SK-N-SH (cell line): ENCODE results near the gene FSIP1. TPM values are rescaled to one million over a fixed set of nuclear protein-coding genes. Genes with fewer than 3 reads are reported as not detected.

Experiments used
- CTCF ChIA-PET: fragments of 300-600, 350-600 bp; formaldehyde crosslinking; extraction: SDS; loops from one replicate; lab custom pipeline; 2021; lab: Yijun Ruan, JAX
- POLR2A ChIA-PET: fragments of 350-600 bp; sonication (Branson Sonifier 250); formaldehyde crosslinking; extraction: SDS; loops from one replicate; lab custom pipeline; 2020; ENCODE audit warnings: antibody characterized with exemption, inconsistent platforms; lab: Yijun Ruan, JAX
- DNase-seq: peaks from one replicate; pipeline ENCODE4 v3.0.0; 2012
- H2AFZ ChIP-seq: fragments of 200-600 bp; sonication (generic); 2 replicates; pipeline ENCODE4 v1.8.1; 2016; ENCODE audit warnings: antibody characterized with exemption, mild to moderate bottlenecking, low read depth
- H3F3A ChIP-seq: fragments of 200-600 bp; sonication (generic); replicated peaks from 2 replicates; pipeline ENCODE3; 2016; ENCODE audit warnings: antibody characterized with exemption, mild to moderate bottlenecking; ENCODE audit not compliant: insufficient read depth
- H3K27ac ChIP-seq, 2 experiments: fragments of 200-500 bp in 1 of 2; fragments of 200-600 bp in 1 of 2; sonication (Bioruptor generic) in 1 of 2; sonication (generic), shearing (Covaris generic) in 1 of 2; 2 replicates each; pipeline versions ENCODE4 v1.5.1 to v1.6.1; 2014 to 2016; ENCODE audit warnings: low read depth in 2 of 2, inconsistent platforms in 1 of 2, low read length in 1 of 2, mild to moderate bottlenecking in 1 of 2, mixed read lengths in 1 of 2
- H3K27me3 ChIP-seq: fragments of 200-600 bp; sonication (generic), shearing (Covaris generic); 2 replicates; pipeline ENCODE4 v1.6.1; 2016; ENCODE audit warnings: mixed run types; ENCODE audit not compliant: insufficient read depth
- H3K36me3 ChIP-seq, 2 experiments: fragments of 200-500 bp in 1 of 2; fragments of 200-600 bp in 1 of 2; sonication (Bioruptor generic) in 1 of 2; sonication (generic) in 1 of 2; replicated peaks in 1 of 2; 2 replicates each; pipeline versions ENCODE3 to v1.5.1; 2014 to 2016; ENCODE audit warnings: low read length in 1 of 2, mild to moderate bottlenecking in 1 of 2; ENCODE audit not compliant: insufficient read depth in 2 of 2, control insufficient read depth in 1 of 2
- H3K4me1 ChIP-seq, 2 experiments: fragments of 200-500 bp in 1 of 2; fragments of 200-600 bp in 1 of 2; sonication (Bioruptor generic) in 1 of 2; sonication (generic), shearing (Covaris generic) in 1 of 2; 2 replicates each; pipeline versions ENCODE4 v1.5.1 to v1.6.1; 2014 to 2016; ENCODE audit warnings: low read depth in 1 of 2, low read length in 1 of 2, mixed run types in 1 of 2; ENCODE audit not compliant: insufficient read depth in 2 of 2, control insufficient read depth in 1 of 2
- H3K4me2 ChIP-seq: fragments of 200-600 bp; sonication (generic), shearing (Covaris generic); 2 replicates; pipeline ENCODE4 v1.6.1; 2017; ENCODE audit warnings: mixed run types
- H3K4me3 ChIP-seq, 2 experiments: fragments of 200-500 bp in 1 of 2; fragments of 200-600 bp in 1 of 2; sonication (Bioruptor generic) in 1 of 2; sonication (generic), shearing (Covaris generic) in 1 of 2; 2 replicates each; pipeline versions ENCODE4 v1.5.1 to v1.8.1; 2014 to 2016; ENCODE audit warnings: low read depth in 2 of 2, inconsistent platforms in 1 of 2, low read length in 1 of 2, mild to moderate bottlenecking in 1 of 2, mixed read lengths in 1 of 2, moderate library complexity in 1 of 2
- H3K79me2 ChIP-seq: fragments of 200-600 bp; sonication (generic); 2 replicates; pipeline ENCODE4 v1.8.1; 2017; ENCODE audit warnings: mild to moderate bottlenecking; ENCODE audit not compliant: insufficient read depth
- H3K9ac ChIP-seq: fragments of 200-600 bp; sonication (generic); 2 replicates; pipeline ENCODE4 v1.6.1; 2017; ENCODE audit warnings: mixed run types
- H3K9me2 ChIP-seq: fragments of 200-600 bp; sonication (generic); 2 replicates; pipeline ENCODE4 v1.6.1; 2017; ENCODE audit warnings: mixed run types
- H3K9me3 ChIP-seq: fragments of 200-600 bp; sonication (generic); 2 replicates; pipeline ENCODE4 v1.6.1; 2017; ENCODE audit warnings: mixed run types, mild to moderate bottlenecking, moderate library complexity
- H4K20me1 ChIP-seq: fragments of 200-600 bp; sonication (generic); 2 replicates; pipeline ENCODE4 v1.6.1; 2017; ENCODE audit warnings: mild to moderate bottlenecking, mixed run types; ENCODE audit not compliant: insufficient read depth
- CHD2 ChIP-seq: fragments of 150-350 bp; IDR thresholded peaks from 2 replicates; pipeline ENCODE4 v1.6.1; 2018; ENCODE audit warnings: low read length; ENCODE audit not compliant: partially characterized antibody
- ELF1 ChIP-seq: IDR thresholded peaks from 2 replicates; pipeline ENCODE4 v1.4.0; 2012
- EZH2phosphoT487 ChIP-seq: fragments of 200-600 bp; sonication (generic); IDR thresholded peaks from 2 replicates; pipeline ENCODE4 v1.6.1; 2017; ENCODE audit warnings: low read depth, mixed run types, mild to moderate bottlenecking, antibody characterized with exemption, moderate library complexity, borderline replicate concordance
- FOXM1 ChIP-seq: IDR thresholded peaks from 2 replicates; pipeline ENCODE4 v1.4.0; 2012; ENCODE audit warnings: low read depth, mild to moderate bottlenecking
- GABPA ChIP-seq: IDR thresholded peaks from 2 replicates; pipeline ENCODE4 v1.4.0; 2012; ENCODE audit warnings: low read depth, mild to moderate bottlenecking
- JUND ChIP-seq: IDR thresholded peaks from 2 replicates; pipeline ENCODE4 v1.4.0; 2012
- NFIC ChIP-seq: IDR thresholded peaks from 2 replicates; pipeline ENCODE4 v1.4.0; 2012; ENCODE audit warnings: borderline replicate concordance
- NRF1 ChIP-seq: IDR thresholded peaks from 2 replicates; pipeline ENCODE4 v1.6.1; 2012; ENCODE audit warnings: low read depth, mild to moderate bottlenecking, low read length
- POLR2AphosphoS5 ChIP-seq: IDR thresholded peaks from 2 replicates; pipeline ENCODE4 v1.6.1; 2012; ENCODE audit warnings: low read depth, low read length
- RXRA ChIP-seq: IDR thresholded peaks from 2 replicates; pipeline ENCODE4 v1.4.0; 2012; ENCODE audit warnings: low read depth, mild to moderate bottlenecking, borderline replicate concordance
- SMC3 ChIP-seq: IDR thresholded peaks from 2 replicates; pipeline ENCODE4 v1.6.1; 2012; ENCODE audit warnings: low read depth, low read length, improper control_type of control experiment
- TAF1 ChIP-seq: IDR thresholded peaks from 2 replicates; pipeline ENCODE4 v1.6.1; 2012; ENCODE audit warnings: low read depth, mild to moderate bottlenecking, low read length, moderate library complexity, borderline replicate concordance
- TCF12 ChIP-seq: IDR thresholded peaks from 2 replicates; pipeline ENCODE4 v1.4.0; 2012
- WGBS: methylation state at CpG from one replicate; pipeline ENCODE4 v1.1.6; 2017; ENCODE audit warnings: low lambda C conversion rate; 5-methylcytosine and 5-hydroxymethylcytosine counted together
- polyA plus RNA-seq, 3 experiments: library from polyadenylated mRNA; depleted of rRNA; stranded (reverse); fragments of >200 nt; gene quantifications; 2 replicates each; pipeline ENCODE4 v1.2.3, GENCODE V29; 2012
- TF ChIP-seq, protein P1 (sequence below): IDR thresholded peaks from 2 replicates; pipeline ENCODE4 v1.4.0; 2012; ENCODE audit warnings: low read depth, borderline replicate concordance
- TF ChIP-seq, protein P2 (sequence below): IDR thresholded peaks from 2 replicates; pipeline ENCODE4 v1.6.1; 2012; ENCODE audit warnings: mild to moderate bottlenecking, low read depth, low read length, moderate library complexity
- TF ChIP-seq, protein P3 (sequence below): fragments of 200-600 bp; sonication (generic); IDR thresholded peaks from 2 replicates; pipeline ENCODE4 v1.6.1; 2017; ENCODE audit warnings: antibody characterized with exemption, mild to moderate bottlenecking, moderate library complexity
- TF ChIP-seq, protein P4 (sequence below): fragments of 150-350 bp; IDR thresholded peaks from 2 replicates; pipeline ENCODE4 v1.6.1; 2017; ENCODE audit warnings: antibody characterized with exemption, low read length, low read depth, borderline replicate concordance
- TF ChIP-seq, protein P5 (sequence below): IDR thresholded peaks from 2 replicates; pipeline ENCODE4; 2012

The FSIP1 gene
- polyA plus RNA-seq, 1 of the 3 experiments (the other 2 are of a cell fraction) = 0.43 TPM

- no peaks in the 10 kb centered on the region for H3K36me3 ChIP-seq
- DNase-seq = no peak
- no peaks in the 10 kb centered on the region for H3K4me1 ChIP-seq
- no peaks in the 10 kb centered on the region for H4K20me1 ChIP-seq
- H3K27ac ChIP-seq = no peak overlapping the region
- POLR2A ChIA-PET = no interaction called here
- 83% methylated on average over 4 of the region's 5 CpGs for WGBS
- TF ChIP-seq, protein P1, sequence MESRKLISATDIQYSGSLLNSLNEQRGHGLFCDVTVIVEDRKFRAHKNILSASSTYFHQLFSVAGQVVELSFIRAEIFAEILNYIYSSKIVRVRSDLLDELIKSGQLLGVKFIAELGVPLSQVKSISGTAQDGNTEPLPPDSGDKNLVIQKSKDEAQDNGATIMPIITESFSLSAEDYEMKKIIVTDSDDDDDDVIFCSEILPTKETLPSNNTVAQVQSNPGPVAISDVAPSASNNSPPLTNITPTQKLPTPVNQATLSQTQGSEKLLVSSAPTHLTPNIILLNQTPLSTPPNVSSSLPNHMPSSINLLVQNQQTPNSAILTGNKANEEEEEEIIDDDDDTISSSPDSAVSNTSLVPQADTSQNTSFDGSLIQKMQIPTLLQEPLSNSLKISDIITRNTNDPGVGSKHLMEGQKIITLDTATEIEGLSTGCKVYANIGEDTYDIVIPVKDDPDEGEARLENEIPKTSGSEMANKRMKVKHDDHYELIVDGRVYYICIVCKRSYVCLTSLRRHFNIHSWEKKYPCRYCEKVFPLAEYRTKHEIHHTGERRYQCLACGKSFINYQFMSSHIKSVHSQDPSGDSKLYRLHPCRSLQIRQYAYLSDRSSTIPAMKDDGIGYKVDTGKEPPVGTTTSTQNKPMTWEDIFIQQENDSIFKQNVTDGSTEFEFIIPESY = no peak
- no peak for TF ChIP-seq CHD2
- TF ChIP-seq SMC3 = no peak
- TF ChIP-seq EZH2phosphoT487 = no peak
- TF ChIP-seq FOXM1 = no peak
- TF ChIP-seq, protein P2, sequence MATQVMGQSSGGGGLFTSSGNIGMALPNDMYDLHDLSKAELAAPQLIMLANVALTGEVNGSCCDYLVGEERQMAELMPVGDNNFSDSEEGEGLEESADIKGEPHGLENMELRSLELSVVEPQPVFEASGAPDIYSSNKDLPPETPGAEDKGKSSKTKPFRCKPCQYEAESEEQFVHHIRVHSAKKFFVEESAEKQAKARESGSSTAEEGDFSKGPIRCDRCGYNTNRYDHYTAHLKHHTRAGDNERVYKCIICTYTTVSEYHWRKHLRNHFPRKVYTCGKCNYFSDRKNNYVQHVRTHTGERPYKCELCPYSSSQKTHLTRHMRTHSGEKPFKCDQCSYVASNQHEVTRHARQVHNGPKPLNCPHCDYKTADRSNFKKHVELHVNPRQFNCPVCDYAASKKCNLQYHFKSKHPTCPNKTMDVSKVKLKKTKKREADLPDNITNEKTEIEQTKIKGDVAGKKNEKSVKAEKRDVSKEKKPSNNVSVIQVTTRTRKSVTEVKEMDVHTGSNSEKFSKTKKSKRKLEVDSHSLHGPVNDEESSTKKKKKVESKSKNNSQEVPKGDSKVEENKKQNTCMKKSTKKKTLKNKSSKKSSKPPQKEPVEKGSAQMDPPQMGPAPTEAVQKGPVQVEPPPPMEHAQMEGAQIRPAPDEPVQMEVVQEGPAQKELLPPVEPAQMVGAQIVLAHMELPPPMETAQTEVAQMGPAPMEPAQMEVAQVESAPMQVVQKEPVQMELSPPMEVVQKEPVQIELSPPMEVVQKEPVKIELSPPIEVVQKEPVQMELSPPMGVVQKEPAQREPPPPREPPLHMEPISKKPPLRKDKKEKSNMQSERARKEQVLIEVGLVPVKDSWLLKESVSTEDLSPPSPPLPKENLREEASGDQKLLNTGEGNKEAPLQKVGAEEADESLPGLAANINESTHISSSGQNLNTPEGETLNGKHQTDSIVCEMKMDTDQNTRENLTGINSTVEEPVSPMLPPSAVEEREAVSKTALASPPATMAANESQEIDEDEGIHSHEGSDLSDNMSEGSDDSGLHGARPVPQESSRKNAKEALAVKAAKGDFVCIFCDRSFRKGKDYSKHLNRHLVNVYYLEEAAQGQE = no peak
- TF ChIP-seq RXRA = no peak
- TF ChIP-seq, protein P3, sequence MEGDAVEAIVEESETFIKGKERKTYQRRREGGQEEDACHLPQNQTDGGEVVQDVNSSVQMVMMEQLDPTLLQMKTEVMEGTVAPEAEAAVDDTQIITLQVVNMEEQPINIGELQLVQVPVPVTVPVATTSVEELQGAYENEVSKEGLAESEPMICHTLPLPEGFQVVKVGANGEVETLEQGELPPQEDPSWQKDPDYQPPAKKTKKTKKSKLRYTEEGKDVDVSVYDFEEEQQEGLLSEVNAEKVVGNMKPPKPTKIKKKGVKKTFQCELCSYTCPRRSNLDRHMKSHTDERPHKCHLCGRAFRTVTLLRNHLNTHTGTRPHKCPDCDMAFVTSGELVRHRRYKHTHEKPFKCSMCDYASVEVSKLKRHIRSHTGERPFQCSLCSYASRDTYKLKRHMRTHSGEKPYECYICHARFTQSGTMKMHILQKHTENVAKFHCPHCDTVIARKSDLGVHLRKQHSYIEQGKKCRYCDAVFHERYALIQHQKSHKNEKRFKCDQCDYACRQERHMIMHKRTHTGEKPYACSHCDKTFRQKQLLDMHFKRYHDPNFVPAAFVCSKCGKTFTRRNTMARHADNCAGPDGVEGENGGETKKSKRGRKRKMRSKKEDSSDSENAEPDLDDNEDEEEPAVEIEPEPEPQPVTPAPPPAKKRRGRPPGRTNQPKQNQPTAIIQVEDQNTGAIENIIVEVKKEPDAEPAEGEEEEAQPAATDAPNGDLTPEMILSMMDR = no peak
- TF ChIP-seq NFIC = no peak
- TF ChIP-seq TAF1 = no peak
- no peak for TF ChIP-seq POLR2AphosphoS5
- no peak for TF ChIP-seq NRF1
- TF ChIP-seq, protein P4, sequence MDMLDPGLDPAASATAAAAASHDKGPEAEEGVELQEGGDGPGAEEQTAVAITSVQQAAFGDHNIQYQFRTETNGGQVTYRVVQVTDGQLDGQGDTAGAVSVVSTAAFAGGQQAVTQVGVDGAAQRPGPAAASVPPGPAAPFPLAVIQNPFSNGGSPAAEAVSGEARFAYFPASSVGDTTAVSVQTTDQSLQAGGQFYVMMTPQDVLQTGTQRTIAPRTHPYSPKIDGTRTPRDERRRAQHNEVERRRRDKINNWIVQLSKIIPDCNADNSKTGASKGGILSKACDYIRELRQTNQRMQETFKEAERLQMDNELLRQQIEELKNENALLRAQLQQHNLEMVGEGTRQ = no peak
- TF ChIP-seq, protein P5, sequence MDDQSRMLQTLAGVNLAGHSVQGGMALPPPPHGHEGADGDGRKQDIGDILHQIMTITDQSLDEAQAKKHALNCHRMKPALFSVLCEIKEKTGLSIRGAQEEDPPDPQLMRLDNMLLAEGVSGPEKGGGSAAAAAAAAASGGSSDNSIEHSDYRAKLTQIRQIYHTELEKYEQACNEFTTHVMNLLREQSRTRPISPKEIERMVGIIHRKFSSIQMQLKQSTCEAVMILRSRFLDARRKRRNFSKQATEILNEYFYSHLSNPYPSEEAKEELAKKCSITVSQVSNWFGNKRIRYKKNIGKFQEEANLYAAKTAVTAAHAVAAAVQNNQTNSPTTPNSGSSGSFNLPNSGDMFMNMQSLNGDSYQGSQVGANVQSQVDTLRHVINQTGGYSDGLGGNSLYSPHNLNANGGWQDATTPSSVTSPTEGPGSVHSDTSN = no peak
- TF ChIP-seq ELF1 = no peak
- no peak for TF ChIP-seq TCF12
- TF ChIP-seq JUND = no peak
- TF ChIP-seq GABPA = no peak
- TF ChIP-seq, all 33 proteins: peak for 0
- Histone ChIP-seq H3K9me2 (0 out of 2 replicates have a peak, but pooled peaks cover 4% of the 10 kb centered on the region), H3K27me3 (no peaks in the 10 kb centered on the region), H2AFZ (no peak overlapping the region), H3K4me2 (no peak overlapping the region), H3K9ac (no peak overlapping the region), H3K79me2 (no peaks in the 10 kb centered on the region), H3F3A (no peaks in the 10 kb centered on the region), H3K4me3 (no peak overlapping the region), H3K9me3 (no peaks in the 10 kb centered on the region)
- CTCF ChIA-PET = no interaction called here
Measured at GRCh38 chr15:39730552-39730951, 52.1 kb downstream of the FSIP1 start.
